ENCODE results near the gene CBX6. TPM values are rescaled to one million over a fixed set of nuclear protein-coding genes. Genes with fewer than 3 reads are reported as not detected.

The CBX6 gene
- total RNA-seq, 1 experiment from 2014 or later, result 90.0 TPM

- Histone ChIP-seq H3K36me3 (ENCODE audit: control insufficient read depth in 1 of 2, insufficient read depth in 2 of 2, low read length in 2 of 2) (peaks cover 13 to 18% of the 10 kb centered on the region in 2 experiments; a peak in 3 of 4 replicates), H3K9ac (ENCODE audit: low read length) (no peak overlapping the region), H3K9me2 (ENCODE audit: insufficient read depth) (no peaks in the 10 kb centered on the region), H4K20me1 (ENCODE audit: insufficient read depth) (no peaks in the 10 kb centered on the region), H3K27ac (ENCODE audit: low read depth, low read length) (no peak overlapping the region), H3K4me1 (ENCODE audit: control insufficient read depth in 1 of 2, insufficient read depth in 2 of 2, low read length in 2 of 2) (no peaks in the 10 kb centered on the region), H3K4me3 (replicated peaks in 1 of 2; ENCODE audit: low read depth in 1 of 2, low read length in 2 of 2) (no peak overlapping the region), H3K9me3 (ENCODE audit: control insufficient read depth in 1 of 2, insufficient read depth in 1 of 2, low read depth in 1 of 2, low read length in 2 of 2) (no peaks in the 10 kb centered on the region), H3K79me2 (ENCODE audit: insufficient read depth, low read length) (peaks cover 14% of the 10 kb centered on the region; the same call in 1 of the 2 replicates), H2AFZ (ENCODE audit: low read depth, low read length, poor library complexity, severe bottlenecking) (no peak overlapping the region), H3K27me3 (ENCODE audit: insufficient read depth, low read length) (no peaks in the 10 kb centered on the region), H3K4me2 (ENCODE audit: low read length) (no peak overlapping the region)
- TF ChIP-seq EZH2phosphoT487 (IDR thresholded peaks at IDR 0.05; ENCODE audit: borderline replicate concordance) (no peak), RAD21 (IDR thresholded peaks at IDR 0.05; ENCODE audit: low read depth) (no peak), SP1 (IDR thresholded peaks at IDR 0.05; ENCODE audit: low read depth) (no peak), EZH2 (IDR thresholded peaks at IDR 0.05) (no peak), TCF7L2 (IDR thresholded peaks at IDR 0.05; ENCODE audit: borderline replicate concordance, extremely low read depth, insufficient read depth, insufficient read length) (no peak), POLR2AphosphoS5 (IDR thresholded peaks at IDR 0.05; ENCODE audit: low read depth, low read length) (no peak), EGR1 (IDR thresholded peaks at IDR 0.05; ENCODE audit: low read depth) (no peak)
- ATAC-seq (no peak), DNase-seq (ENCODE audit: low read depth, low spot score) (no peak)
- POLR2A ChIA-PET, result no interaction called here
- intact Hi-C loops (cut with micrococcal nuclease), result no loop called here
- CTCF ChIA-PET, result interaction anchor here (1.2 kb wide), 1 partner anchor 8 kb away, joined by 4 read pairs; no protein-coding TSS in a partner anchor
- RAD21 ChIA-PET (ENCODE audit: low non-redundant PET in 1 of 2, low total read pairs in 2 of 2, uncharacterized antibody in 2 of 2, unreplicated experiment in 2 of 2), result no interaction called here
- BruUV-seq (replicated peaks), result no TSS peak
These were observed 9.4 kb downstream of the CBX6 start for GRCh38 chr22:38862375-38863329.

GRCh38 chr22:38861927-38862326 is 10.1 kb downstream of the CBX6 start:
- H3K27ac ChIP-seq (ENCODE audit: low read depth, low read length), result no peak overlapping the region
- H3K4me3 ChIP-seq (replicated peaks in 1 of 2; ENCODE audit: low read depth in 1 of 2, low read length in 2 of 2), result no peak overlapping the region
- H4K20me1 ChIP-seq (ENCODE audit: insufficient read depth), result no peaks in the 10 kb centered on the region
- peaks cover 9% of the 10 kb centered on the region; the same call in 1 of the 2 replicates for H3K79me2 ChIP-seq (ENCODE audit: insufficient read depth, low read length)
- no peak overlapping the region for H3K4me2 ChIP-seq (ENCODE audit: low read length)
- H3K27me3 ChIP-seq (ENCODE audit: insufficient read depth, low read length), result no peaks in the 10 kb centered on the region
- H3K9ac ChIP-seq (ENCODE audit: low read length), result no peak overlapping the region
- BruUV-seq (replicated peaks), result no TSS peak
- H3K9me3 ChIP-seq (ENCODE audit: control insufficient read depth in 1 of 2, insufficient read depth in 1 of 2, low read depth in 1 of 2, low read length in 2 of 2), result no peaks in the 10 kb centered on the region
- H3K36me3 ChIP-seq (ENCODE audit: control insufficient read depth in 1 of 2, insufficient read depth in 2 of 2, low read length in 2 of 2), result peaks cover 11 to 13% of the 10 kb centered on the region in 2 experiments; a peak in 3 of 4 replicates
- H3K4me1 ChIP-seq (ENCODE audit: control insufficient read depth in 1 of 2, insufficient read depth in 2 of 2, low read length in 2 of 2), result no peaks in the 10 kb centered on the region
- ChIA-PET POLR2A (no interaction called here), RAD21 (ENCODE audit: low non-redundant PET in 1 of 2, low total read pairs in 2 of 2, uncharacterized antibody in 2 of 2, unreplicated experiment in 2 of 2) (no interaction called here), CTCF (interaction anchor here (1.0 to 1.2 kb wide), 2 partner anchors 9 to 65 kb away, joined by 3 to 4 read pairs; no protein-coding TSS in a partner anchor)
- ATAC-seq, result no peak
- intact Hi-C loops (cut with micrococcal nuclease), result no loop called here
- no peak overlapping the region for H2AFZ ChIP-seq (ENCODE audit: low read depth, low read length, poor library complexity, severe bottlenecking)
- H3K9me2 ChIP-seq (ENCODE audit: insufficient read depth), result no peaks in the 10 kb centered on the region
- DNase-seq (ENCODE audit: low read depth, low spot score), result no peak
- no peak for TF ChIP-seq POLR2A (IDR thresholded peaks at IDR 0.05; ENCODE audit: borderline replicate concordance, extremely low read depth, insufficient read depth, insufficient read length)
- no peak for TF ChIP-seq ZBTB33 (IDR thresholded peaks at IDR 0.05; ENCODE audit: extremely low read depth, insufficient replicate concordance, low read length)
- no peak for TF ChIP-seq EZH2phosphoT487 (IDR thresholded peaks at IDR 0.05; ENCODE audit: borderline replicate concordance)
- TF ChIP-seq JUND (IDR thresholded peaks at IDR 0.05), result no peak
- no peak for TF ChIP-seq ZFX (IDR thresholded peaks at IDR 0.05)
- TF ChIP-seq CTCF (IDR thresholded peaks at IDR 0.05 in 2 of 3, conservative IDR thresholded peaks at IDR 0.05 in 1 of 3; ENCODE audit: borderline replicate concordance in 1 of 3, insufficient read depth in 1 of 3, low read depth in 2 of 3, low read length in 2 of 3), result no peak
- TF ChIP-seq SRF (IDR thresholded peaks at IDR 0.05; ENCODE audit: low read depth), result no peak
- no peak for TF ChIP-seq ELF1 (IDR thresholded peaks at IDR 0.05; ENCODE audit: borderline replicate concordance, low read depth)
- TF ChIP-seq SP1 (IDR thresholded peaks at IDR 0.05; ENCODE audit: low read depth), result no peak
- no peak for TF ChIP-seq MAX (IDR thresholded peaks at IDR 0.05)
- TF ChIP-seq RAD21 (IDR thresholded peaks at IDR 0.05; ENCODE audit: low read depth), result no peak

All from HCT116 (cell line).